HG03108 (cell line): Measurements from ENCODE around the gene FGFR4.

ENCODE experiments used
- ATAC-seq: cut with Tn5 transposase; IDR thresholded peaks from one replicate; pipeline ENCODE4 v1.9.1; 2021; ENCODE audit warnings: moderate library complexity; ENCODE audit not compliant: unreplicated experiment

The FGFR4 gene

GRCh38 chr5:177084175-177084574 lies 2.5 kb upstream of the FGFR4 start:
- no peak for ATAC-seq

- no peak for ATAC-seq
These were observed 596 bp upstream of the FGFR4 start for GRCh38 chr5:177085985-177086653.

- ATAC-seq: no peak
These were observed 787 bp downstream of the FGFR4 start for GRCh38 chr5:177087398-177088005.

GRCh38 chr5:177089127-177089526 lies 2.4 kb downstream of the FGFR4 start:
- ATAC-seq: no peak

GRCh38 chr5:177089825-177090641 lies 3.3 kb downstream of the FGFR4 start:
- ATAC-seq: no peak

- no peak for ATAC-seq
These were observed 4.1 kb downstream of the FGFR4 start for GRCh38 chr5:177090813-177091212.

- ATAC-seq: no peak
These were observed 4.5 kb downstream of the FGFR4 start for GRCh38 chr5:177091232-177091631.

GRCh38 chr5:177092178-177093081 lies 5.7 kb downstream of the FGFR4 start:
- no peak for ATAC-seq

GRCh38 chr5:177093082-177093712 lies 6.5 kb downstream of the FGFR4 start:
- ATAC-seq: no peak

- no peak for ATAC-seq
These were observed 7.1 kb downstream of the FGFR4 start for GRCh38 chr5:177093803-177094202.

- no peak for ATAC-seq
These were observed 7.7 kb downstream of the FGFR4 start for GRCh38 chr5:177094224-177095087.

- no peak for ATAC-seq
These were observed 8.5 kb downstream of the FGFR4 start for GRCh38 chr5:177095088-177095669.

GRCh38 chr5:177096162-177097015 lies 9.7 kb downstream of the FGFR4 start:
- ATAC-seq: no peak

- ATAC-seq: no peak
These were observed 10.6 kb downstream of the FGFR4 start for GRCh38 chr5:177097016-177097985.

- no peak for ATAC-seq
These were observed 11.4 kb downstream of the FGFR4 start for GRCh38 chr5:177098120-177098469.

- ATAC-seq: no peak
These were observed 11.9 kb downstream of the FGFR4 start for GRCh38 chr5:177098470-177099141.
